Mucosa of descending colon (tissue), 3 donors: ENCODE measurements around the gene GPC3. TPM values are rescaled to one million over a fixed set of nuclear protein-coding genes. Genes with fewer than 3 reads are reported as not detected.
A peak's percentile ranks its signal among the peaks of the same experiment; 100 is the strongest.

Source experiments
- ATAC-seq: fragments of 200-7000 bp; cut with Tn5 transposase; one replicate; pipeline ENCODE4 v1.9.1; 2020; ENCODE audit warnings: mild to moderate bottlenecking, moderate library complexity
- DNase-seq, 3 donors: peaks; one replicate each; pipeline ENCODE4 v3.0.0-alpha.2; 2020
- H3K36me3 ChIP-seq: fragments of 200-600 bp; one replicate; pipeline ENCODE4 v1.8.0; 2021; ENCODE audit warnings: low read depth, mild to moderate bottlenecking
- H3K4me1 ChIP-seq: fragments of 200-600 bp; one replicate; pipeline ENCODE4 v1.8.0; 2021; ENCODE audit warnings: low read depth, mild to moderate bottlenecking
- H3K4me3 ChIP-seq: fragments of 200-600 bp; one replicate; pipeline ENCODE4 v1.8.0; 2021; ENCODE audit warnings: mild to moderate bottlenecking
- H3K9me3 ChIP-seq: fragments of 200-600 bp; one replicate; pipeline ENCODE4 v1.8.0; 2021; ENCODE audit warnings: mild to moderate bottlenecking
- intact Hi-C, 2 donors: fragments of 100-400 bp; cut with DNase I in 1 of 2; cut with micrococcal nuclease in 1 of 2; formaldehyde crosslinking; loops; one replicate each; pipeline versions ENCODE4 v1.11.0 to v1.11.1; 2022; cut with DNase I, micrococcal nuclease
- total RNA-seq, 3 donors: library from RNA; stranded (reverse); fragmentation: NEBNext Ultra II Directional in 2 of 3; extraction: Animal tissue kit (Norgen Biotek cat#: 25700) in 2 of 3; gene quantifications; one replicate each; pipeline versions ENCODE4 v1.2.1 to v1.2.4, GENCODE V29; 2021 to 2023
- TF ChIP-seq, protein P1 (sequence below): fragments of 200-600 bp; IDR thresholded peaks from one replicate; pipeline ENCODE4 v1.8.0; 2022; ENCODE audit warnings: antibody characterized with exemption, mild to moderate bottlenecking
- donor health status: DM: no; HTN: no; CAD: no; lungs with moderate emphysema.
- donor health status: DM: no; HTN: no; CAD: no.
- donor health status: DM: no; HTN: yes; CAD: no.

The GPC3 gene
- total RNA-seq, 3 donors from 2014 or later: 0.55 to 2.8 (median 2.1) TPM

GRCh38 chrX:133514486-133514885 lies 470.9 kb downstream of the GPC3 start:
- Histone ChIP-seq H3K4me3 (no peak overlapping the region), H3K36me3 (no peaks in the 10 kb centered on the region), H3K9me3 (no peaks in the 10 kb centered on the region), H3K4me1 (no peaks in the 10 kb centered on the region)
- DNase-seq (no peak), ATAC-seq (no peak)
- intact Hi-C loops: no loop called here
- TF ChIP-seq, protein P1, sequence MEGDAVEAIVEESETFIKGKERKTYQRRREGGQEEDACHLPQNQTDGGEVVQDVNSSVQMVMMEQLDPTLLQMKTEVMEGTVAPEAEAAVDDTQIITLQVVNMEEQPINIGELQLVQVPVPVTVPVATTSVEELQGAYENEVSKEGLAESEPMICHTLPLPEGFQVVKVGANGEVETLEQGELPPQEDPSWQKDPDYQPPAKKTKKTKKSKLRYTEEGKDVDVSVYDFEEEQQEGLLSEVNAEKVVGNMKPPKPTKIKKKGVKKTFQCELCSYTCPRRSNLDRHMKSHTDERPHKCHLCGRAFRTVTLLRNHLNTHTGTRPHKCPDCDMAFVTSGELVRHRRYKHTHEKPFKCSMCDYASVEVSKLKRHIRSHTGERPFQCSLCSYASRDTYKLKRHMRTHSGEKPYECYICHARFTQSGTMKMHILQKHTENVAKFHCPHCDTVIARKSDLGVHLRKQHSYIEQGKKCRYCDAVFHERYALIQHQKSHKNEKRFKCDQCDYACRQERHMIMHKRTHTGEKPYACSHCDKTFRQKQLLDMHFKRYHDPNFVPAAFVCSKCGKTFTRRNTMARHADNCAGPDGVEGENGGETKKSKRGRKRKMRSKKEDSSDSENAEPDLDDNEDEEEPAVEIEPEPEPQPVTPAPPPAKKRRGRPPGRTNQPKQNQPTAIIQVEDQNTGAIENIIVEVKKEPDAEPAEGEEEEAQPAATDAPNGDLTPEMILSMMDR: no peak

- no peaks in the 10 kb centered on the region for H3K4me1 ChIP-seq
- H3K4me3 ChIP-seq: no peak overlapping the region
- TF ChIP-seq, protein P1: no peak
- DNase-seq (no peak), ATAC-seq (no peak)
- H3K36me3 ChIP-seq: no peaks in the 10 kb centered on the region
- H3K9me3 ChIP-seq: no peaks in the 10 kb centered on the region
- intact Hi-C loops: no loop called here
Measured at GRCh38 chrX:133513123-133513522, 472.3 kb downstream of the GPC3 start.

DNA sequence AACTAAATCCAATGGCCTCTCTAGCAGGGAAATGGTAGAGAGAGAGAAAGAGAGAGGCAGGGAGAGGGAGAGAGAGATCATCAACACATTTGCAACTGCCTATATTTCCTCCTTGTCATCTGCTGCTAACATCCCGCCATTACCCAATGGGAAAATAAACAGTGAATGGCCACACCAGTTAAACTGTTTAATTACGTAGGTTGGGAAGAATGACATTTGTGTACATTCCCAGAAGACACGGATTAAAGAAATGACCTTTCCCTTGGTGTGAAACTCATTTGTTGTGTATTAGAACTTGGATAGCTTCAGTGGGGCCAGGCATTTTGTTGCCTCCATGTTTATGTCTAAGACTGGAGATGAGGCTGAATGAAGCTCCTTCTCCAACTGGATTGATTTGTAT lies 474.4 kb downstream of the GPC3 start:
- no peaks in the 10 kb centered on the region for H3K4me1 ChIP-seq
- intact Hi-C loops: no loop called here
- H3K4me3 ChIP-seq: no peak overlapping the region
- DNase-seq (no peak), ATAC-seq (peak; percentile 35)
- no peaks in the 10 kb centered on the region for H3K36me3 ChIP-seq
- no peaks in the 10 kb centered on the region for H3K9me3 ChIP-seq
- TF ChIP-seq, protein P1: no peak

DNA sequence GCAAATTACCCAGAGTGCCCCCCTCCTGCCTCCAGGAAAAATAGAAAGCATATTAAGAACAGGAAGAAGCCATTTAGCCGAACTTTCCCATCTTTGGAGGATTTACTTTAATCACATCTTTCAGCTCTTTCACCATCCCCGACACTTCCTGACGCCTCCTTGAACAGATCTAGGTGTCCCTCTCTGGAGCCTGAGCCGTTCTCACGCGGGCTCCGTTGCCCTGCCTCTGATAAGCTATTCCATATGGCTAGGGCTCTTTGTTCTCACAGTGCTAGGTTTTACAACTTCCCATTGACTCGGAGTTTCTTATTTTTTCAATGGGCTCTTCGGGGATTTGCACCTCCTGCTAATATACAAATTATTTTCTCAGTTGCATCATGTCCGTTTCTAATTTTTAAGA lies 488.0 kb downstream of the GPC3 start:
- no peaks in the 10 kb centered on the region for H3K4me1 ChIP-seq
- no peaks in the 10 kb centered on the region for H3K9me3 ChIP-seq
- DNase-seq (no peak), ATAC-seq (no peak)
- H3K36me3 ChIP-seq: no peaks in the 10 kb centered on the region
- TF ChIP-seq, protein P1: no peak
- intact Hi-C loops: no loop called here
- H3K4me3 ChIP-seq: no peak overlapping the region

GRCh38 chrX:133495464-133496391 lies 489.7 kb downstream of the GPC3 start:
- Histone ChIP-seq H3K9me3 (no peaks in the 10 kb centered on the region), H3K36me3 (no peaks in the 10 kb centered on the region), H3K4me3 (no peak overlapping the region), H3K4me1 (no peaks in the 10 kb centered on the region)
- DNase-seq (peak; percentile 48 to 53 (median 51)), ATAC-seq (peak; percentile 89)
- TF ChIP-seq, protein P1: no peak
- intact Hi-C loops: no loop called here
